ENCODE data around the gene XAGE1A.
"Not testable (repeated sequence)": the region's sequence is repeated elsewhere in the genome, so short reads cannot be mapped to it uniquely, and the experiment has no call there.

DNA sequence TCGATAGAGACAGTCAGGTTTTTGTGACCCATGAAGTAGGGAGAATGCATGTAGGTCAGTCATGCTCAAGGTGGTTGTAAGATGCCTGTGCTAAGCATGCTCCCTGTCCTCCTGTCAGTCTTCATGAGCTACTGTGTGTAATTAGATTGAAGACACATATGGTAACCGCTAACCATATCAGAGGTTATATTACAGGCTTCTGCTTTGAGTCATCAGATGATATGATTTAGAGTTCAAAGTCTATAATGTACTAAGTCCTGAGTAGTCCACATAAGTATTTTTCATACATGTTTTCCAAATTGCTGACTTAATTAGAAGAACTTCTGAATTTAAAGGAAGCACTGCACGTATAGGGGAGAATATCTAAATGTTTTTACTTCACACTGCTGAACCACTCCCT is 53.2 kb downstream of the XAGE1A start:
- TF ChIP-seq, protein P1, sequence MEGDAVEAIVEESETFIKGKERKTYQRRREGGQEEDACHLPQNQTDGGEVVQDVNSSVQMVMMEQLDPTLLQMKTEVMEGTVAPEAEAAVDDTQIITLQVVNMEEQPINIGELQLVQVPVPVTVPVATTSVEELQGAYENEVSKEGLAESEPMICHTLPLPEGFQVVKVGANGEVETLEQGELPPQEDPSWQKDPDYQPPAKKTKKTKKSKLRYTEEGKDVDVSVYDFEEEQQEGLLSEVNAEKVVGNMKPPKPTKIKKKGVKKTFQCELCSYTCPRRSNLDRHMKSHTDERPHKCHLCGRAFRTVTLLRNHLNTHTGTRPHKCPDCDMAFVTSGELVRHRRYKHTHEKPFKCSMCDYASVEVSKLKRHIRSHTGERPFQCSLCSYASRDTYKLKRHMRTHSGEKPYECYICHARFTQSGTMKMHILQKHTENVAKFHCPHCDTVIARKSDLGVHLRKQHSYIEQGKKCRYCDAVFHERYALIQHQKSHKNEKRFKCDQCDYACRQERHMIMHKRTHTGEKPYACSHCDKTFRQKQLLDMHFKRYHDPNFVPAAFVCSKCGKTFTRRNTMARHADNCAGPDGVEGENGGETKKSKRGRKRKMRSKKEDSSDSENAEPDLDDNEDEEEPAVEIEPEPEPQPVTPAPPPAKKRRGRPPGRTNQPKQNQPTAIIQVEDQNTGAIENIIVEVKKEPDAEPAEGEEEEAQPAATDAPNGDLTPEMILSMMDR (IDR thresholded peaks at IDR 0.05), result not testable (repeated sequence)
- TF ChIP-seq POLR2A (IDR thresholded peaks at IDR 0.05), result not testable (repeated sequence)
